NCI-H128 (cell line): ENCODE results near the gene NRXN3.

ENCODE experiments used
- DNase-seq: peaks from one replicate; lab custom pipeline; 2025; ENCODE audit not compliant: unreplicated experiment; lab: John Stamatoyannopoulos, UW

NRXN3 gene

DNA sequence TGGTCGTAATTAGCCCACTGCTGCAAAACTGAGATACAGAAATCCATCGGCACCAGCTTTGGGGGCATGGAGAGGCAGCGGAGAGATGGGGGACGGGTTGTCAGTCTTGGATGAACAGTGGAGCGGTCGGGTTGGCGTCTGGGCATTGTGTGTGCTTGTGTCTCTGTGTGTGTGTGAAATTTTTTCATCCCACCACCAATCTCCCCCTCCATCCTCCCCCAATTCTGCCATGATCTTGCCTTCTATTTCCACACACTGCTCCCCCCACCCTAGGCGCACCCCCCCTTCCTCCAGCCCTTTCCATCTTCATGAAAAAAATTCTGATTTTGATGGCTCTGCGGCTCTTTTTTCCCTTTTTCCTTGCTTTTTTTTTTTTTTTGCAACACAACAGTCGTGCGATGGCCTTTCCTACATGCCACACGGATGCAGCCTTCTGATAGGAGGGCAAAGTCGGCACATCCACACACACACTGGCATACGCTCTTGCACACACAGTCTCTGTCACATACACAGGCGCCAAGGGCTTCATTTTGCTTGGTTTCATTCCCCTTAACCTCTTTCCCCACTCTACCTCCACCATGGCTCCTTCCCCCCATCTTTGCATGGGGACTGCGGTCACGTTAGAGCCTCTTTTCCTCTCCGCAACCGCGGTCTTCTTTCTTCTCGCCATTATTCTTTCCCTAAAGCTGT, 3.3 kb downstream of the NRXN3 start:
- no peak for DNase-seq

DNA sequence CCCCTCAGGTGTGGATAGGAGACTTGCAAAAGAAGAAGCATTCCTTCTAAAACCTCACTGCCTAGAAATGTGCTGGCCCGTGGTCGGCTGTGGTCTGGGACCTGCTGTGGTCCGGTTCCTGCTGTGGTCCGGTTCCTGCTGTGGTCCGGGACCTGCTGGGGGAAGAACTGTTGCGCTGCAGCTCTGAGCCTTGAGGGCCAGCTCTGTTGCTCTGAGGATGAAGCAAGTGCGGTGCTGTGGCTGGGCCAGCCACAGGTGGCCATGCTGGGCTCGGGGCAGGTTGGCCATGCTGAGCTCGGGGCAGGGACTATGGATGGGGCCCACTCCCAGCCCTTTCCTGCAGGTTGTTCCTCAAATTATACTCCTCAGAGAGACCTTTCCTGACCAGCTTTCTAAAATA, 5.2 kb downstream of the NRXN3 start:
- no peak for DNase-seq

DNA sequence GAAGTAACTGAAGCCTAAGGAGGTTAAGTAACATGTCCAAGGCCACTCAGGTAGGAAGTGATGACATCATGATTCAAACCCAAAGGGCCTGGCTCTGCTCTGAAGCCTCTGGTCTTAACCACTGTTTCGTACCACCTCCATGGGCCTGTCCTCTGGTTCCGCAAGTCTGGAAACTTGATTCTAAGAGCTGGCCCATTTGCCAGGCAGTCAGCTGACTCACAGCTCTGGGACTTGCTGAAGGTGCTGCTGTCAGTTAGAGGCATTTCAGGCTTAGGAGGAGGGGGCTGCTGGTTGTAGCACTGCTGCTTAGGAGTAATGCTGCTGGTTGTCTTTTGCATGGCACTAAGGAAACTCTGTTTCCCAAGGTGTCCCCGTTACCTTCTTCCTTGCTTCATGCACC, 7.9 kb downstream of the NRXN3 start:
- no peak for DNase-seq

DNA sequence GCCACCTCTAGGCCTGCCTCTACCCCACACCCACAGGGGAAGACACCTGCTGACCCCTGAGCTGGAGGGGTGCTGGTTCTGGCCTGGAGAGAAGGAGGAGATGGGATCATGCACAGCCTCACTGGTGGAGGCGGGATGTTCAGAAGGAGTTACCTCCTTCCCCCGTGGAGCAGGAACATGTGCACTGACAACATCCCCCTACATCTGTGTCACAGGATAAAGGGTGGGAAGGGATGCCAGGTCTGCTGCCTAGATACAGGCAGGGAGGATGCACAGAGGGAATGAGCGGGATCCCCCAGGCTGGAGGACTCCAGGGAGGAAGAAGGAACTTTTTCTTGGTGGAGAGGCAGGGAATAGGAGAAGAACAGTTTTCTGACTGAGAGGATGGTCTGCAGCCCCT, 8.8 kb downstream of the NRXN3 start:
- no peak for DNase-seq

DNA sequence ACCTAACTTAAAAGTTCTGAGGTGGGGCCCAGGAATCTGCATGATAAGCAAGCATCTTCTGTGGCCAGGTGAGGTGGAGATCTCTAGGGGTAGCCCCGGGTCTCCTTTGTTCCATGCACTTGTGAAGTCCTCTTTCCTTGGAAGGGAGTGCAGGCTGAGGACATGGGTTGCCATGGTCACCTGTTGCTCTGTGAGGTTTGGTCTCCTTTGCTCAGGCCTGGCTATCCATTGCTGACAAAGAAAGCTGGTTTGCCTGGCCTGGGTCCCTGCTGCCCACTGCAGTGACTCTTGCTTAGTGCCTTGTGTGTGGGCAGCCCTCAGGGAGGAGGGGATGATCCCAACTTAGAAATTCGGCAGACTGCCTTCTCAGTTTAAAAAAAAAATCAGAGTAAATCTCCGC, 11.1 kb downstream of the NRXN3 start:
- DNase-seq: no peak

- DNase-seq: no peak
These were observed 12.5 kb downstream of the NRXN3 start for GRCh38 chr14:78182722-78183121.

DNA sequence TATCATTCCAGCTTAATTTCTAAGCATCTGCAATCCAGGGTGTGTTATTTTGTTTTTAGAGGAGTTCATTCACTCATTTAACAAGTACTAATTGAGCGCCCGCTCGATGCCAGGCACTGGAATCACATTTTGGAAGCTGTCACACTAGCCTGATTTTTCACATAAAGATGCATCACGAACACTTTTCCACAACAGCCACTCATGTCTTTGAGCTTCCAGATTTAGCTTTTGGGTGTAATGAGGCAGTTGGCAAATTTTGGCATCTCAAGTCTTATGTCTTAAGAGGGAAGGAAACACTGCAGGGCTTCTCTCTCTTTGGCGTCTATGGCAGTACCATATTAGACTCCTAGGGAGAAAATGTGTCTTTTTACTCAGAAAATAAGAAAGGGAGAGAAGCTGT, 14.0 kb downstream of the NRXN3 start:
- DNase-seq: no peak

DNA sequence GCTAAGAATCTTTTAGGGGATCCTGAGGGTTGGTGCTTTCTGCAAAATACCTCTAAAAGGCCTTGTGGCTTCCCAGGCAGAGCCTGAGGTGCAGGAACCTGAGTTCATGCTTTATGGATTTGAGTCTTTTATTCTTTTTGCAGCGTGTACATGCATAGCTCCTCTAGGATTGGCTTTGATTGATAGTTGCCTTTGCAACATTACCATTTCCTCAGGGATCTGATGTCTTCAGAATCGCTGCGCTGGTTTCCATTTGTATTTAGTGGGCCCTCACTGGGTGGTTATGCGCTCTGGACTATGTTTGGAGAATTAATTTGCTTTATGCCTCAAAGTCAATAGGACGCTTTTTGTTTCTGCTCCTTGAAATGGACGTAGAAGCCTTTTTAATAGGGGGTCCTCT, 16.1 kb downstream of the NRXN3 start:
- DNase-seq: no peak

- DNase-seq: no peak
These were observed 18.7 kb downstream of the NRXN3 start for GRCh38 chr14:78188882-78189281.

- no peak for DNase-seq
These were observed 25.3 kb downstream of the NRXN3 start for GRCh38 chr14:78195431-78195830.

DNA sequence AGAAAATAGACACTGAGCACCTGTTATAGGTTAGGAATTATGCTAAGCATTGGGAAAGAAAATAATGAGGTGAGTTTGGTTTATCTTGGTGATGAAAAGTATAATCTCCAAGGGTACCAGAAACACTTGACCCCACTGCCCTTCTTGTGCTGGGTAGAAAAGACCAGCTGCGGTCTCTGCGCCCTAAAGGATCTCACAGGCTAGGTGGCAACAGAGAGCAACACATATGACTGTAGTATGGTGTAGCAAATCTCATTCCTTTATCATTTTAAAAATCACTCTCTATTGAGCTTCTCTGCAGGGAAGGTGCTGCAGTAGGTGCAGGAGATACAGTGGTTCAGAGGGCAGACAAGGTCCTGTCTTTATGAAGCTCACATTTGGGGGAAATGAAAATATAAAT, 26.1 kb downstream of the NRXN3 start:
- DNase-seq: no peak

DNA sequence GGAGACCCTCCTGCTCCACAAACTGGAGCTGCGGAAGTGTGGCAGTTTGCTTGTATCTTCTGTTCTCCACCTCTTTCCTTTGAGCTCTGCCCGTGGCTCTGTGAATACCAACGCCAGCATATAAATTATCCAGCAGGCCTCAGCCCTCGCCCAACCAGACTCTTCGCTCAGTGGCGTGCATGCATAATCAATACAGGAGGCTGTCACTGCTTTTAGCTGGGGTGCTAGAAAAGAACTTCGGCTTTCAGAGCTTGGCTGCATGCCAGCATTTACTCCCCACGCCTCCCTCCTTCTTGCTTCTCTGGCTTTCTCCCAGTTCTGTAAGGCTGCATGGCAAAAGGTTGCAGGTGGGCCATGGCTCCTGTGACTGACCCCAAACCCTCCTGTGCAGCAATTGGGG, 26.9 kb downstream of the NRXN3 start:
- DNase-seq: no peak

DNA sequence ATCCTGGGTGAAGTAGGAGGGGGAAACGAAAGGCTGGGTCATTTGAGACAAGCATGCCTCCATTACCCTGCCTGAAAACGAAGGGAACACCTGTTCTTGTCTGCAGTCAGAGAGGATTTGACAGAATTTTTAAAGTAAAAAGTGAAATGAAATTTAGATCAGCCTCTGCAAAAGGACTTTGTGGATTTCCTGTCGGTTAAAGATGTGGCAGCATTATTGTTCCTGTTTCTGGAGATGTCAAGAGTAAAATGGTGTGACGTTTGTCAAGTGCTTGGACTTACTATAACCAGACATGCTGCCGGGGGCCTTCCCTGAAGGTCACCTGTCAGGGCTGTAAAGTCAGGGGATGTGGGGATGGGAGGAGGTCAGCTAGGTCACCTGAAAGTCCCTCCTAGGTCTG, 32.0 kb downstream of the NRXN3 start:
- DNase-seq: no peak

- peak; percentile 11 for DNase-seq
These were observed 32.8 kb downstream of the NRXN3 start for GRCh38 chr14:78202976-78203375.

- DNase-seq: no peak
These were observed 37.2 kb downstream of the NRXN3 start for GRCh38 chr14:78207414-78207813.

DNA sequence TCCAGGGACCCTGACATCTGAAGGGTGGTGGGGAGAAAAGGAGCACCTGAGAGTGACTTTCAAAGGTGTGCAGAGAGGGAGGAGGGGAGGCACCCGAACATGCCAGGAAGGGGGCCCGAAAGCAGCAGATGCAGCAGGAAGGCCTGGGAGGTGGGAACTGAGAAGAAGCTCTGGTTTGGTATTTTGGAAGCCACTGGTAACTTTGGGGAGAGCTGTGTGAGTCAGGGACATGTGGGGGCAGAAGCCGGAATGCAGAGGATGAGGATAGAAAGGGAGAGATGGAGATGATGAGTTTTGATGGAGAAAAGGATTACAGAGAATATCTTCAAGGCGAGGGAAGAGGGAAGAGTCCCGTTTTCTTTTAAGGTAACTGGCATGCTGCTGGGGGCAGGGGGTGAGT, 50.1 kb downstream of the NRXN3 start:
- no peak for DNase-seq

DNA sequence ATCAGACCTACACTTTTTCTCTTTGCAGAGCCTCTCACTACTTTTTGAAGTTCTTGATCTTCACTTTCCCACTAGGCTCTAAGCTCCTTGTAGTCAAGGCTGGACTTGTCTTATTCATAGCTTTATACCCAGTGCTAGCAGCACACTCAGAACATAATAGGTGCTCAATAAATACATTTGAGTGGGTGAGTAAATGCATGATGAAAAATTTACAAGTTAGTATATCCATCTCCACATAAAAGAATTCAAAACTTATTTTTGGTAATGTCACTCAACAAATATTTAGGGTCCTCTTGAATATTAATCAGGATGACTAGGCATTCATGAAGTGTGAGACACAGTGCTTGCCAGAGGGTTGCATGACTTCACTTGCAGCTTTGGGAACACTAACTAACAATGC, 52.6 kb downstream of the NRXN3 start:
- no peak for DNase-seq

DNA sequence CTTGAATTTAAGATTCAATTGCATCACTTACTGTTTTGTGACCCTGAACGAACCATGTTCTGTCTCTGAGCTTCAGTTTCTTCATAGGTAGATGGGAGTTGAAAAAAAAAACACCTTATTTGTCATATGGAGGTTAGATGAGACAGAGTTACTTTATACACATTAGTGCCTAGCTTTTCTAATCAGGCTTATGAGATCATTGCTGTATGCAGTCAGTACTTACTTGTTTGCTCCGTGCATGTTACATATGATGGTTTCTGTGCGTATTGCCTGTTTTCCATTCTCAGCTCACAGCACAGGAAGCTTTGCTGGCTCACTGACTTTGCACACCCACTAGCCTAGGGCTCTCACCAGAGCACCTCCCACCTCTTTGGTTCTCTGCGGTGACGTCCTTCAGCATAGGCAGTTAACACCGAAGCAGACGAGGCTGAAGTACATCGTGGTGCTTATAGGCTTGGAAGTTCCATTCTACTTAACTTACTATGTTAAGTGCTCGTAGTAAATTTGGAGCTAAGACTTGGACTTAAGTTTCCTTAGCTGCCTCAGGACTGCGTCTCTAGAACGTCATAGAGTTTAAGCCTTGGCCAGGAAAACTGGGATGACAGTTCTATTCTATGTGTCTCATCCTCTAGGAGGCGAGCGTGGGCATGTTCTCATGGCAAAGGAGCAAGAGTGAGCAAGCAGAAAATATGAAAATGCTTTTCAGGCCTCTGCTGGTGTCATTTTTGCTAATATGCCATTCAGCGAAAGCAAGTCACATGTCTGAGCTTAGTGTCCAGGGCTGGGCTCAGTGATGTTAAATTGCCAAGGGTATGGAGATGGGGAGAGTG, 57.3 kb downstream of the NRXN3 start:
- DNase-seq: no peak

DNA sequence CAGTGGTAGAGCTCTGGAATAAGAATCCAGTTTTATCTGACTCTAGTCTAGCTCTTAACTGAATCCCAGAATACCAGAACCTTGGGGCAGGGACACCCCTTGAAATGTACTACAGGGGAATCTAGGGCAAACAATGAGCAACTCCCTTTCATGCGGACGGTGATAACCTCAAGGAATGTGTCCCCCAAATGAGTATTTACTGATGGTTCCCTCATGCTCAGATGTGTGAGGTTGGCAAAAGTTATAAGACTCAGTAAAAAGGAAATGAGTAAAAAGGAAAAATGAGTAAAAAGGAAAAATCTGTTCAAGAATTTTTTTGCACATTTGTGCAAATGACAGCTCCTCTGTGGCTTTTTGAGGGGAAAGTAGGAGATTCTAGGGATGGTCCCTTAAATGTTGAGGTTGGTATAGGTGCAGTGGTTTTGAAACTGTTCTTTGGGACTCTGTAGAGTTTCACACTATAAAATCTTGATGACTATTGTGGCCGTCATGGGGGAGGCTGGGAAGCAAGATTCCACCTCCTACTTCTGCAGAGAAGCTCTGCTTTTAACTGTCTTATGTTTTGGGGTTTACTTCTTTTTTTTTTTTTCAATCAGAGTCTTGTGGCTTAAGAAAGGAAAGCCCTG, 58.6 kb downstream of the NRXN3 start:
- no peak for DNase-seq

GRCh38 chr14:78232231-78233000, 62.2 kb downstream of the NRXN3 start:
- DNase-seq: no peak

- no peak for DNase-seq
These were observed 68.0 kb downstream of the NRXN3 start for GRCh38 chr14:78238141-78238540.
